HG03196 (cell line): ENCODE data around the gene METTL16.
"Not testable (repeated sequence)": the region's sequence is repeated elsewhere in the genome, so short reads cannot be mapped to it uniquely, and the experiment has no call there.

ENCODE experiments used
- ATAC-seq: cut with Tn5 transposase; IDR thresholded peaks from one replicate; pipeline ENCODE4 v1.9.1; 2021; ENCODE audit not compliant: unreplicated experiment

The METTL16 gene

DNA sequence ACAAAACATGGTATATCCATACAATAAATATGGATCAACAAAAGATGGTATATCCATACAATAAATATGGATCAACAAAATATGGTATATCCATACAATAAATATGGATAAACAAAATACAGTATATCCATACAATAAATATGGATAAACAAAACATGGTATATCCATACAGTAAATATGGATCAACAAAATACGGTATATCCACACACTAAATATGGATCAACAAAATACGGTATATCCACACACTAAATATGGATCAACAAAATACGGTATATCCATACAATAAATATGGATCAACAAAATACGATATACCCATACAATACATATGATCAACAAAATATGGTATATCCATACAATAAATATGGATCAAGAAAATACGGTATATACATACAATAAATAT, 8.1 kb downstream of the METTL16 start:
- no peak for ATAC-seq

DNA sequence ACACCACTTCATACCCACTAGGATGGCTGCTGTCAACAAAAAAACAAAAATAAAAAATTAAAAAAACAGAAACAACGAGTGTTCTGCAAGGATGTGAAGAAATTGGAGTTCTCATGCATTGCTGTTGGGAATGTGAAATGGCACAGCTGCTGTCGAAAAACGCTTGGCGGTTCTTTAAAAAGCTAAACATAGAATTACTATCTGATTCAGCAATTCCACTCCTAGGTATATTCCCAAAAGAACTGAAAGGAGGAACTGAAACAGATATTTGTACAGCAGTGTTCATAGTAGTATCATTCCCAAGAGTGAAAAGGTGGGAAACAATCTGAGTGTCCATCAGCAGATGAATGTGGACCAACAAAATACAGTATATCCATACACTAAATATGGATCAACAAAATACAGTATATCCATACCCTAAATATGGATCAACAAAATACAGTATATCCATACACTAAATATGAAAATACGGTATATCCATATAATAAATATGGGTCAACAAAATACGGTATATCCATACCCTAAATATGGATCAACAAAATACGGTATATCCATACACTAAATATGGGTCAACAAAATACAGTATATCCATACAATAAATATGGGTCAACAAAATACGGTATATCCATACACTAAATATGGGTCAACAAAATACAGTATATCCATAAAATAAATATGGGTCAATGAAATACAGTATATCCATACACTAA, 8.7 kb downstream of the METTL16 start:
- no peak for ATAC-seq

DNA sequence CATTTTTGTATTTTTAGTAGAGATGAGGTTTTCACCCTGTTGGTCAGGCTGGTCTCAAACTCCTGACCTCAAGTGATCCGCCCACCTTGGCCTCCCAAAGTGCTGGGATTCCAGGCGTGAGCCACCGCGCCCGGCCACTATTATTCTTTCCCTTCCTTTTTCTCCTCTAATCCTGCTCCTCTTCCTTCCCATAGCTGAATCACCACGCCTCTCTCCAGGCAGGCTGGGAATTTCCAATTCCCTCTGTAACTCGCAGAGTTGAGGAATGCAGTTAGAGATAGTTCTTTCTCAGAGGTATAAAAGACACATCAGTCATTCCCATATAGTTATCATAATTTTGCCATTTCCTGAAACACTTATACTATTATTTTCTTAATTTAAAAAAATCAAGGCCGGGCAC, 11.2 kb downstream of the METTL16 start:
- ATAC-seq, result no peak

DNA sequence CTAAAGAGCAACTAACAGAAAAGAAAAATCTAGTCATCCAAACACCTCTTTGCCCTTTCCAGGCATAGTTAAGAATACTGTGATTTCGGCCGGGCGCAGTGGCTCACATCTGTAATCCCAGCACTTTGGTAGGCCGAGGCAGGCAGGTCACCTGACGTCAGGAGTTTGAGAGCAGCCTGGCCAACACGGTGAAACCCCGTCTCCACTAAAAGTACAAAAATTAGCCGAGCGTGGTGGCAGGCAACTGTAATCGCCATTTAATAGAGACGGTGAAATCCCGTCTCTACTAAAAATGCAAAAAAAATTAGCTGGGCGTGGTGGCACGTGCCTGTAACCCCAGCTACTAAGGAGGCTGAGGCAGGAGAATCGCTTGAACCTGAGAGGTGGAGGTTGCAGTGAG, 22.4 kb downstream of the METTL16 start:
- not testable (repeated sequence) for ATAC-seq

DNA sequence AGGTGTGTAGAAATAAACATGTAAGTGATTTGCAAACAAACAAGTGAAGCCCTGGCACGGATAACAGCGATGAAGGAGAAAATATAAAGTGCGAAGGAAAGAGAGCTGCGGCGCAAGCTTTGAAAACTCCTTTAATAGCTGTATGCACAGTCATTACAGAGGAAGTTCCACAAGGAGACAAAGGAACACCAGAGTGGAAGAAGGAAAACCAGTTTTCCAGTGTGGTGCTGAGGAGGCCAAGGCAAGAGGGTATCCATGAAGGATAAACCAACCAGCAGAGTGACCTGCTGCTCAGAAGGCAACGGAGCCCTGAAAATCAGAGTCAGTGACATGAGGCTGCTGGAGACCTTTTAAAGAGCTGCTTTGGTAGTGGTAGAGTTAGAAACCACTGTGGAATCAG, 24.4 kb downstream of the METTL16 start:
- no peak for ATAC-seq

DNA sequence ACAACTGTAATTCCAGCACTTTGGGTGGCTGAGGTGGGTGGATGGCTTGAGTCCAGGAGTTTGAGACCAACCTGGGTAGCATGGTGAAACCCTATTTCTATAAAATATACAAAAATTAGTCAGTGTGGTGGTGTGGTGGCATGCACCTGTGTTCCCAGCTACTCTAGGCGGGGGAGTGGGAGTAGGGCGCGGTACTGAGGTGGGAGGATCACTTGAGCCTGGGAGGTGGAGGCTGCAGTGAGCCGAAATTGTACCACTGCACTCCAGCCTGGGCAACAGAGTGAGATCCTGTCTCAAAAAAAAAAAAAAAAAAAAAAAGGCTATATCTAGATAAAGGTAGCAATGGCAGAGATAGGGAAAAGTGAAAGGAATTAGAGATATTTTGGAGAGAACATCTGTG, 25.0 kb downstream of the METTL16 start:
- ATAC-seq, result not testable (repeated sequence)

DNA sequence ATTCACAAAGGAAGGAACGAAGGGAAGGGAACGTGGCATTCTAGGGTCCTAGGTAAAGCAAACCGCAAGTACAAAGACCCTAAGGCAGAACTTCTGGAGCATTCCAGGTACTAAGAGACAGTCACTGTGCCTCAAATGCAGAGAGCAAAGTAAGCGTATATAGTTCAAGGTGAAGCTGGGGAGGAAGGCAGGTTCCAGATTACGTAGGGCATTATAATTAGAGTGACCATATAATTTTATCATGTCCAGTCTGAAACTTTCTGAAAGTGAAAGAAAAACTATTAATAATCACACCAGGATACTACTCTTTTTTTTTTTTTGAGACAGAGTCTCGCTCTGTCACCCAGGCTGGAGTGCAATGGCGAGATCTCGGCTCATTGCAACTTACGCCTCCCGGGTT, 25.7 kb downstream of the METTL16 start:
- ATAC-seq, result no peak

DNA sequence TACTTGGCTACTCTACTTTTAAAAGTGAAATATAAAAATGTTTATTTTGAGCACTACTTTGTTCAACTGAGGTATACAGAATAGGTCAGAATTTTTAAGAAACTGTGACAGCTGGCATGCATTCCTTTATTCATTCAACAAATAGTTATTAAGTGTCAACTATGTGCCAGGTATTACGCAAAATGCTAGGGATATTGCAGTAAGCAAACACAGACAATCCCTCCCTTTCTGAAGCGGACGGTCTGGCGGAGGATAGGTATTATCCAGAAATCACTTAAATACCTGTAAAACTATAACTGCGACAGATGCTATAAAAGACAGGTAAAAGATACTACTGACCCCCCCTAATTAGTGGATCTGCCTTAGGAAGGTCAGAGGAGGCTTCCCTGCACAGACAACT, 26.1 kb downstream of the METTL16 start:
- ATAC-seq, result no peak

DNA sequence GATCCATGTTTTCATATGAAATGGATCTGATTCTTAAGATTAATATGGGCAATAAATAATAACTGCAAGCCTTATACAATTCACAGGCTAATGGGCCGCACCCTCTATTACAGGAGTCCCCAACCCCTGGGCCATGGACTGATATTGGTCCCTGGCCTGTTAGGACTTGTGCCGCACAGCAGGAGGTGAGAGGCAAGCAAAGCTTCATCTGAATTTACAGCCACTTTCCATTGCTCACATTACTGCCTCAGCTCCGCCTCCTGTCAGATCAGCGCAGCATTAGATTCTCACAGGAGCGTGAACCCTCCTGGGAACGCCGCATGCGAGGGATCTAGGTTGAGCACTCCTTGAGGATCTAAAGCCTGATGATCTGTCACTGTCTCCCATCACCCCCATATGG, 26.8 kb downstream of the METTL16 start:
- ATAC-seq, result no peak

DNA sequence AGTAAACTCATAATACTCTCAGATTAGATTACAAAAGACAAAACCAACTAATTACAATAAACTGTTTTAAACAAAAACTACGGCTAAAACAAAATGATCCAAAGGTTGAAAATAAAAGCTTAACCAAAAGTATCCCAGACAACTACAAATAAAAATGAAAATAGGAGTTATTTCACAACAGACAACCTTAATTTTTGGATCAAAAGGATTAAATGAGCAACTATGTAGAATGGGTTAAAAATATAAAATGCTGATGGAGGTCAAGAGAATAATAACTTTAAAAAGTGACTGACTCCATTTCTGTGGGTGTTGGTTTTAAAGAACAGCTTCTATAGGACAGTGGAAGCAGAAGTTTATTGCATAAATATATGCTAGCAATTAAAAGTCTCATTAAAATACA, 28.6 kb downstream of the METTL16 start:
- ATAC-seq, result no peak

DNA sequence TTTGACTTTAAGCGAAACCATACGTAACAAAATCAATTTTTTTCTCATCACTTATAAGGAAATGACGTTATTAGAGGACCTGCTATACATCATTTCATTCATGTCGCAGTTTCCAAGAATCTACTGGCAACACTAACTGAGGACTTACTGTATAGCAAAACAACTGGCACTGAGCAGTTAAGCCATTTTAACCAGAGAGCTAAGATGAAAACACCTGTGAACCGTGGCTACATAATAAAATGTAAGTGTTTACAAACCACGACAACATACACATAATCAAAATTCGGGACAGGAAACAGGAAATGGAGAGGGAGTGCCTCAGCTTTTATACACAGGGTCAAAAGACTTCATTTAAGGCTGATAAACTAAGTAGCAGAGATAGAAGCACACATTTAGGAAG, 29.5 kb downstream of the METTL16 start:
- ATAC-seq, result no peak

DNA sequence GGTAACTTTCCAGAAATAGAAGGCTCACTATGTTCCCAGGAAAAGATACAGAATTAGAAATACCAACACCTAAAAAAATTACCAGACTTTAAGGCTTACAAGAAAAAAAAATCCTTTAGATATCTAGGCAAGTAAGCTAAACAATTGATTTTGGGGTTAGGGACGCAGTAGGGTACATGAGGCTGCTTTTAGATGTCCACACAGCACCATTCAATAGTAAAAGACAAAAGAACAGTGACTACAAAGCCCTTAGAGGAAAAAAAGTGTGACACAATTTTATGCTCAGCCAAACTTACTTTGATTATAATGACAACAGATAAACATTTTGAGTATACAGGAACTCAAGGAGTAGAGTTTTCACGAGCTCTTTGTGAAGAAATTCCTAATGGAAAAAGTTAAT, 29.9 kb downstream of the METTL16 start:
- ATAC-seq, result no peak

DNA sequence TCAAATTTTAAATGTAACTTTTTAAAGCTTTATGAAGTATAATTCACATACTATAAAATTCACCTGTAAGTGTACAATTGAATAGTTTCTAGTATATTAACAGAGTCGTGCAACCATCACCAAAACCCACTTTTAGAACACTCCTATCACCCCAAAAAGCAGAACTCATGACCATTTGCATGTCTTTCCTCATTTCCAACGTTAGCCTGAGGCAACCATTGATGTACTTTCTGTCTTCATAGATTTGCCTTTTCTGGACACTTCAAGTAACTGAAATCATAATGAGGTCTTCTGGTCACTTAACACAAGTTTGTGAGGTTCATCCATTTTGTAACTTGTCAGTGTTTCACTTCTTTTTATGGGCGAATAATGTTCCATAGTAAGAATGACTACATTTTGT, 33.2 kb downstream of the METTL16 start:
- ATAC-seq, result no peak

DNA sequence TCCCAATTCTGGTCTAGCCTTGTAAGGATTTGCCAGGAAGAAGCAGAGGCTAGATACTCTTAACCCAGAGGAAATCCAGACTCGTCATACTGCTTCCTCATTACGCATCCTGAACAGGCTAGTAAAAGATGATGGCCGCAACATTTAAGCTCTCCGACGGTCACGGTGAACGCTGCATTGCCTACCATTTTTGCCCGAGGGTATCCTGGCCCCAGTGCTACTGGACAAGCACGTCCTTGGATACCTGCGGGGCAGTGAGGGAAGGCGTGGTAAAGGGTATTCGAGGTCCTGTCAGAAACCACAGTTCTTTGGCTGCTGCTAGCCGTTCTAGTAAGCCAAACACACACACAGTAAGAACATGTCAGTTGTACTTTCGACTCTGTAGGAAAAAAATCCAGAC, 36.6 kb downstream of the METTL16 start:
- no peak for ATAC-seq

DNA sequence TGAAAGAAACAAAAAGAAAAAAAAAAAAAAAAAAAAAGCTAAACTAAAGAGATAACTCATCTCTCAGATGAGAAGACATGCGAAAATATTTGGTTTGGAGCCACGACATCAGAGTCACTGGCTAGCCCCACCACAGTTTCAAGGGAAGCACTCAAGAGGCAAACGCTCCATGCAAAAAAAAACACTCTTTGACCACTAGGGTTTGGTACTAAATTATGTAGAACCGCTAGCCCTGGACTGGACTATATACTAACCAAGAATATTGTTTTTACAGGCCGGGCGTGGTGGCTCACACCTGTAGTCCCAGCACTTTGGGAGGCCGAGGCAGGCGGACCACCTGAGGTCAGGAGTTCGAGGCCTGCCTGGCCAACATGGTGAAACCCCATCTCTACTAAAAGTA, 37.3 kb downstream of the METTL16 start:
- ATAC-seq, result no peak

DNA sequence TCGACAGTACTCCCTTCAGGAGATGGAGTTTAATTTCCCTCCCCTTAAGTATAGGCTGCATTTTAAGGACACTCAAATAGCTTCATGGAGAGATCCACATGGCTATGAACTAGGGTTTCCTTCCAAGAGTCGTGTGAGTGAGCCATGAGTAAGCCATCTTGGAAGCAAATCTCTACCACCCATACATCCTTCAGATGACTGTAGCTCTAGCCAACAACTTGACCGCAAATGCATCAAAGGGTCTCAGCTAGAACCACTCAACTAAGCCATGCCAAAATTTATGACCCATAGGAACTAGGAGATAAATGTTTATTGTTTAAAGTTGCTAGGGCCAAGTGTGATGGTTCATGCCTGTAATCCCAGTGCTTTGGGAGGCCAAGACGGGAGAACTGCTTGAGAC, 43.4 kb downstream of the METTL16 start:
- ATAC-seq, result no peak

DNA sequence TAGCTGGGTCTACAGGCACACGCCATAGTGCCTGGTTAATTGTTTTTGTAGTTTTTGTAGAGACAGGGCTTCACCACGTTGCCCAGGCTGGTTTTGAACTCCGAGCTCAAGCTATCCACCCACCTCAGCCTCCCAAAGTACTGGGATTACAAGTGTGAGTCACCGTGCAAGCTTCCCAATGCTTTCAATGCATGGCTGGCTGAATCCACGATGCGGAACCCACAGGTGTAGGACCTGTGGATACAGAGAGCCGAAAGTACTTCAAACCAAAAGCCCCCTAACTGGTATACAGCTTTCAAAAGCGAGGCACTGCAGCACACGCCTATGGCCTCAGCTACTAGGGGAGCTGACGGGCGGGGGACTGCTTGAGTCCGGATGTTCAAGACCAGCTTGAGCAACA, 44.8 kb downstream of the METTL16 start:
- no peak for ATAC-seq

DNA sequence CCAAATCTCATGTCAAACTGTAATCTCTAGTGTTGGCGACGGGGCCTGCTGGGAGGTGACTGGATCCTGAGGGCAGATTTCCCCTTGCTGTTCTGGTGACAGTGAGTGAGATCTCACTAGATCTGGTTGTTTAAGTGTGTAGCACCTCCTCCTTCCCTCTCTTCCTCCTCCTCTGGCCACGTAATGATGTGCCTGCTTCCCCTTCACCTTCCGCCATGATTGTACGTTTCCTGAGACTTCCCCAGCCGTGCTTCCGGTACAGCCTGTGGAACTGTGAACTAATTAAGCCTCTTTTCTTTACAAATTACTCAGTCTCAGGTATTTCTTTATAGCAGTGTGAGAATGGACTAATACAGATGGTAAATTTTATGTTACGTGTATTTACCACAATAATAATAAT, 49.2 kb downstream of the METTL16 start:
- no peak for ATAC-seq

DNA sequence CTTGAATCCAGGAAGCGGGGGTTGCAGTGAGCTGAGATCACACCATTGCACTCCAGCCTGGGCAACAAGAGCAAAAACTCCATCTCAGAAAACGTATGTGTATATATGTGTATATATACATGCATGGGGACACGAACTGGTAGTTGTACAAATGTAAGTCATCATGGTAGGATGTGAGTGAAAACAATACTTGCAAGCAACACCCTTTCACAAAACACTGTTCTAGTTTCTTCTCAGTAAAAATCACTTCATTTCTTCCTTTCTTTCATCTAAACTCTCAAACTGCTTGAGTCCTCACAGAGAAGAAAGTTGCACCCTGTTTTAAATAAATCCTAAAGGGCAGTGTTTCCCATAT, 51.8 kb downstream of the METTL16 start:
- ATAC-seq, result no peak

DNA sequence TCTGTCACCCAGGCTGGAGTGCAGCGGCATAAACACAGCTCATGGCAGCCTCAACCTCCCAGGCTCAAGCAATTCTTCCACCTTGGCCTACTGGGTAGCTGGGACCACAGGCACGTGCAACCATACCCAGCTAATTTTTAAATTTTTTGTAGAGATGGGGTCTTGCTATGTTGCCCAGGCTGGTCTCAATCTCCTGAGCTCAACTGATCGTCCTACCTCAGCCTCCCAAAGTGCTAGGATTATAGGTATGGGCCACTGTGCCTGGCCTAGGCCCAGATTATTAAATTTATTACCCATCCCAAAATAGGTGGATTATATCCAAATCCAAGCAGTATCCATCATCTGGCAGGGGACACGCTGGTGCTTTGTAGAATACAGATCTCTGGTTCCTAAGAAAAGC, 53.8 kb downstream of the METTL16 start:
- ATAC-seq, result no peak

DNA sequence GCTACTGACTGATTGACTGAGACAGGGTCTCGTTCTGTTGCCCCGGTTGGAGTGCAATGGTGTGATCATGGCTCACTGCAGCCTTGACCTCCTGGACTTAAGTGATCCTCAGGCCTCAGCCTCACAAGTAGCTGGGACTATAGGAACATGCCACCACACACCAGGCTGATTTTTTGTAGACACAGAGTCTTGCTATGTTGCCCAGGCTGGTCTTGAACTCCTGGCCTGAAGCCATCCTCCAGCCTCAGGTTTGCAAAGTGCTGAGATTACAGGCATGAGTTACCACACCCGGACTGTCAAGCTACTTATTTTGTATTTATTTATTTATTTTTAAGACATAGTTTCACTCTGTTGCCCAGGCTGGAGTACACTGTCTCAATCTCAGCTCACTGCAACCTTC, 55.2 kb downstream of the METTL16 start:
- no peak for ATAC-seq

DNA sequence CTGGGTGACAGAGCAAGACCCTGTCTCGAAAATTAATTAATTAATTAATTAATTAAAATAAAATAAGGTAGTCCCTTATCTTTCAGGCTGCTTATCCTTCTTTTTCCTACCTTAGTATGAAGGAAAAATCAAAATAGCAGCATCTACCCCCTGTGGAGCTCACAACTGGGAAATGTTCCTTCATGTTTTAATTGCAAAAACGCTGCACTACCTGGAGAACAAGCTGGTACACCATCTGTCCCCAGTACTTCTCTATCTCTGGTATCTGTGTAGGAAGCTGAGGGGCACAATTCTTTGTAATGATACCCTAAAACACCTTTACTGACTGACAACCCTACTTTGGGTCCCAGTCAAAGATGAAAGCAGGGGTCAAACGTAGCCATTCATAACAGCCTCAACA, 55.7 kb downstream of the METTL16 start:
- no peak for ATAC-seq

DNA sequence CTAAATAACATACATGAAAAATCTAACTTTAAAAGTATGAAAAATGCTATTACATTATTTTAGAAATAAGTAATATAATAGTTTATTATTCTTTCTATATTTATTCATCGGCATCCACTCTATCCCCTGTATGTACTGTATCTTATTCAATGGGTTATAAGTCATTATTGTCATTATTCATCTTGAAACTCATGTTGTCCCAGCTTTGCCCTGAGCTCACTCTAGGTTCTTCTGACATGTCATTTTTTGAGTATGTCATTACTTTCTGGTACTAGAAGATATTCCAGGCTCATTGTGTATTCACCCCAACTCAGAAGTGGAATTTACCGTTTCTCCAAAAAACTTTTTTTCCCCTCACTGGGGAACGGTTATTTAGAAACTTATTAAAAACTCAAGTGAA, 57.8 kb downstream of the METTL16 start:
- ATAC-seq, result no peak

DNA sequence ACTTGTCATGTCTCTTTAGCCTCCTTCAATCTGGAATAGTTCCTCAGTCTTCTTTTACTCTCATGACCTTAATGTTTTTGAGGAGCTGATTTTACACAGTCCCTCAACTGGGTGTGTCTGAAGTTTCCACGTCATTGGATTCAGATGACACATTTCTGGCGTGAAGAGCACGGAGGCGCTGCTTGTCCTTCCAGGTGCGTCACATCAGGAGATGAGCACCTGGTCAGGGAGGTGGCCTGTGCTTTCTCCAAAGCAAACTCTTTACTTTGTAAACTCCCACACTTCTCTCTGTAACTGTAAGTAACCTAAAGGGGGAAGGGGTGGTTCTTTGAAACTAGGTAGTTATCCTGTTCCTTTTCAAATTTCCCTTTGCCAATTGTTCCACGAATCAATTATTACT, 58.4 kb downstream of the METTL16 start:
- no peak for ATAC-seq
